ENCODE results near the gene WDTC1.
"Not testable (repeated sequence)": the region's sequence is repeated elsewhere in the genome, so short reads cannot be mapped to it uniquely, and the experiment has no call there.

WDTC1 gene

GRCh38 chr1:27234049-27234882 lies at the start of gene WDTC1:
Gene WDTC1, plus strand, starts transcription at chr1:27234632. Its CDS starts 26,423 bp downstream, at chr1:27261055.
- peak; percentile 97 for DNase-seq

- DNase-seq = not testable (repeated sequence)
Measured at GRCh38 chr1:27184665-27185064, 49.8 kb upstream of the WDTC1 start.

- no peak for DNase-seq
Measured at GRCh38 chr1:27192039-27192529, 42.3 kb upstream of the WDTC1 start.

GRCh38 chr1:27193194-27193593 lies 41.2 kb upstream of the WDTC1 start:
- no peak for DNase-seq

- DNase-seq = no peak
Measured at GRCh38 chr1:27201295-27201694, 33.1 kb upstream of the WDTC1 start.

- no peak for DNase-seq
Measured at GRCh38 chr1:27203946-27204345, 30.5 kb upstream of the WDTC1 start.

GRCh38 chr1:27207238-27207637 lies 27.2 kb upstream of the WDTC1 start:
- not testable (repeated sequence) for DNase-seq

- DNase-seq = not testable (repeated sequence)
Measured at GRCh38 chr1:27208143-27208850, 26.1 kb upstream of the WDTC1 start.

GRCh38 chr1:27216466-27216865 lies 18.0 kb upstream of the WDTC1 start:
- DNase-seq = no peak

GRCh38 chr1:27217401-27217800 lies 17.0 kb upstream of the WDTC1 start:
- DNase-seq = no peak

GRCh38 chr1:27218736-27219135 lies 15.7 kb upstream of the WDTC1 start:
- peak; percentile 19 for DNase-seq

- DNase-seq = no peak
Measured at GRCh38 chr1:27220096-27220495, 14.3 kb upstream of the WDTC1 start.

- not testable (repeated sequence) for DNase-seq
Measured at GRCh38 chr1:27220702-27221497, 13.5 kb upstream of the WDTC1 start.

GRCh38 chr1:27225621-27226020 lies 8.8 kb upstream of the WDTC1 start:
- DNase-seq = no peak

GRCh38 chr1:27227765-27228164 lies 6.7 kb upstream of the WDTC1 start:
- no peak for DNase-seq

GRCh38 chr1:27233667-27234048 lies 774 bp upstream of the WDTC1 start:
- DNase-seq = no peak

GRCh38 chr1:27235827-27236226 lies 1.4 kb downstream of the WDTC1 start:
- DNase-seq = no peak

GRCh38 chr1:27237112-27237511 lies 2.7 kb downstream of the WDTC1 start:
- no peak for DNase-seq

GRCh38 chr1:27238032-27238431 lies 3.6 kb downstream of the WDTC1 start:
- no peak for DNase-seq

- no peak for DNase-seq
Measured at GRCh38 chr1:27241677-27242076, 7.2 kb downstream of the WDTC1 start.

GRCh38 chr1:27243665-27244064 lies 9.2 kb downstream of the WDTC1 start:
- DNase-seq = not testable (repeated sequence)

GRCh38 chr1:27246194-27246593 lies 11.8 kb downstream of the WDTC1 start:
- no peak for DNase-seq

GRCh38 chr1:27253596-27253995 lies 19.2 kb downstream of the WDTC1 start:
- DNase-seq = no peak

All from NCI-H1105 treated with DMSO at 0.1 percent for 48 hours (cell line).